Sigmoid colon (tissue), 7 donors: ENCODE results near the gene AXIN1. TPM values are rescaled to one million over a fixed set of nuclear protein-coding genes. Genes with fewer than 3 reads are reported as not detected.

Experiments
- DNase-seq: peaks from one replicate; pipeline ENCODE4 v3.0.0-alpha.2; 2019
- H3K27ac ChIP-seq, 4 donors: fragments of 200-600 bp; sonication (generic); one replicate each; pipeline ENCODE4 v1.5.1; 2016 to 2019; ENCODE audit warnings: mild to moderate bottlenecking in 1 of 4
- H3K27me3 ChIP-seq, 3 donors: fragments of 200-600 bp; sonication (generic); one replicate each; pipeline ENCODE4 v1.5.1; 2019; ENCODE audit warnings: mild to moderate bottlenecking in 1 of 3
- H3K36me3 ChIP-seq, 4 donors: fragments of 200-600 bp; sonication (generic); one replicate each; pipeline ENCODE4 v1.5.1; 2016 to 2019
- H3K4me1 ChIP-seq, 4 donors: fragments of 200-600 bp; sonication (generic); one replicate each; pipeline ENCODE4 v1.5.1; 2017 to 2019
- H3K4me3 ChIP-seq, 4 donors: fragments of 200-600 bp; sonication (generic); one replicate each; pipeline ENCODE4 v1.5.1; 2017 to 2019; ENCODE audit warnings: mild to moderate bottlenecking in 2 of 4, moderate library complexity in 1 of 4
- H3K9me3 ChIP-seq, 4 donors: fragments of 200-600 bp in 3 of 4; sonication (generic) in 3 of 4; one replicate each; pipeline versions ENCODE4 v1.5.1 to v1.6.1; 2013 to 2019
- EP300 ChIP-seq, 4 donors: sonication (generic); formaldehyde crosslinking; IDR thresholded peaks; one replicate each; pipeline ENCODE4 v1.6.1; 2017; ENCODE audit warnings: antibody characterized with exemption in 4 of 4
- POLR2A ChIP-seq, 2 donors: fragments of 450-650 bp; IDR thresholded peaks; one replicate each; pipeline ENCODE4 v1.6.1; 2016; ENCODE audit warnings: antibody characterized with exemption in 2 of 2, mild to moderate bottlenecking in 2 of 2, moderate library complexity in 2 of 2
- POLR2AphosphoS5 ChIP-seq, 4 donors: sonication (generic); formaldehyde crosslinking; IDR thresholded peaks; one replicate each; pipeline ENCODE4 v1.6.1; 2017; ENCODE audit warnings: antibody characterized with exemption in 4 of 4
- WGBS, 2 donors: extraction: QIAGEN DNeasy Blood & Tissue Kit; methylation state at CpG; one replicate each; pipeline ENCODE4 v1.1.7; 2013; 5-methylcytosine and 5-hydroxymethylcytosine counted together
- intact Hi-C: fragments of 100-400 bp; cut with DNase I; formaldehyde crosslinking; loops from one replicate; pipeline ENCODE4 v1.15.1; 2023
- polyA plus RNA-seq, 3 donors: library from polyadenylated mRNA; stranded (reverse); fragments of 200-250 nt; gene quantifications; one replicate each; pipeline ENCODE4 v1.2.3, GENCODE V29; 2013
- total RNA-seq, 4 donors: library from RNA; depleted of rRNA; stranded (reverse); fragments of >200 nt; gene quantifications; one replicate each; pipeline ENCODE4 v1.1.0, GENCODE V29; 2016
- TF ChIP-seq, protein P1 (sequence below), 4 experiments: fragments of 450-650 bp in 3 of 4; fragments of 200-600 bp in 1 of 4; IDR thresholded peaks; one replicate each; pipeline ENCODE4 v1.5.1; 2016 to 2019; ENCODE audit warnings: antibody characterized with exemption in 4 of 4, mild to moderate bottlenecking in 3 of 4, moderate library complexity in 2 of 4
- donor health status: healthy with polysubstance abuse.
- donor health status: Bipolar disorder and iron deficiency.
- donor health status: healthy.

AXIN1 gene
- total and polyA plus RNA-seq, 7 donors = 17.9 to 33.4 (median 28.2) TPM

DNA sequence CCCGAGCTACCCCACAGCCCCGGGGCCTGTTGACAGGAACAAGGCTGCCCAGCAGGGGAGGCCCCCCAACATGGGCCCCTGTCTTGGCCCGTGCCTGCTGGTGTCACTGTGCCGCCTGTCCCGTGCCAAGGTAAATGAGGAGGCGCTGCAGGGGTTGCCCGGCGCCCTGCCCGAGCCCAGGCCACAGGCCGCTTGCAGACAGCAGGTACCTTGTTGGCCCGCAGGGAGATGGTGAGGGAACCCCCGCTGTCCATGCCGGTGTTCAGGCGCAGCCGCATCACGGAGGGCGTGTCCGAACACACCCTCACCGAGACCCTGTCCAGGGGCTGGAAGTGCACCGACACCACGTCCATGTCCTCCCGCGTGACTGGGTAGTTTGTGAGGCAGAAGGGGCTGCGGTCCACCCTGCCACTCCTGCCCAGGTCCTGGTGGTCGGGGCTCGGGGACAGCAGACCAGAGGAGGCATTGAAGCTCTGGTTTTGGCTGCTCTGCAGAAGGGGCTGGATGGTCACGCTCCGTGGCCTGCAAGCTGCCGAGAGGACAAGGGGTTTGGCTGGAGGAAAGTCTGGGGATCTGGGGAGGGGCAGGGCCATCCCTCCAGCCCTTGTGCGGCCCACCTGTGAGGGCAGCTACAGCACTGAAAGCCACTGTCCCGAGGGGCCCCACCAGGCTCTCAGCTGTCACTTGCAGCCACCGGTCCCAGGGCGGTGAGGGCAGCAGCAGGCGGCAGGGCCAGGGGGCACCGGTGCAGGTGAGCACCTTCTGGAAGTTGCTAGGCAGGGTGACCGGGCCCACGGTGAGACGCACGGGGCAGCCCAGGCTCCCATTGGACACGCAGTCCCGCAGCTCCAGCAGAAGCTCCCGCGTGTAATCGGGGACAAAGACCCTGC lies 23.6 kb upstream of the AXIN1 start:
- WGBS, 2 donors = 95 to 96% methylated on average over 44 of the region's 44 CpGs

DNA sequence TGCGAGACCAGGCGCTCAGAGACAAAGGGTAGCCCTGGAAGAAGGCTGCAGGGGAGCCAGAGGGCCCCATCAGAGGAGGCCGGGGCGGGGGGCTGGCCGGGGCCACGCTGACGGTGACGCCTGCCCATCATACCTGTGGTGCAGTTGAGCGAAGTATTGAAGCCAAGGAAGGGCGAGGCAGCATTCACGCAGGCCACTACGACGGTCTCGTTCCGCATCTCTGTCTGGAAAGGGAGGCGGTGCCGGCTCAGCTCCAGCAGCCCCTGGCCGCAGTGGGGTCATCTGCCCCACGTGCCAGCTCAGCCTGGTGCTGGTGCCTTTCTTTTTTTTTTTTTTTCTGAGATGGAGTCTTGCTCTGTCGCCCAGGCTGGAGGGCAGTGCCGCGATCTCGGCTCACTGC lies 22.7 kb upstream of the AXIN1 start:
- WGBS, 2 donors = 95% methylated on average over 23 of the region's 23 CpGs

More for the DNA sequence above, 23.6 kb upstream of the AXIN1 start:
- peaks cover 4 to 62% (median 31%) of the 10 kb centered on the region in 4 donors for H3K36me3 ChIP-seq
- H3K4me1 ChIP-seq = peaks cover 3 to 25% (median 15%) of the 10 kb centered on the region in 4 donors
- H3K9me3 ChIP-seq = no peaks in the 10 kb centered on the region
- no peaks in the 10 kb centered on the region for H3K27me3 ChIP-seq
- intact Hi-C loops = no loop called here
- DNase-seq = no peak
- TF ChIP-seq EP300 (IDR thresholded peaks at IDR 0.05) (no peak), POLR2AphosphoS5 (IDR thresholded peaks at IDR 0.05) (no peak), POLR2A (IDR thresholded peaks at IDR 0.05) (no peak)
- TF ChIP-seq, protein P1, sequence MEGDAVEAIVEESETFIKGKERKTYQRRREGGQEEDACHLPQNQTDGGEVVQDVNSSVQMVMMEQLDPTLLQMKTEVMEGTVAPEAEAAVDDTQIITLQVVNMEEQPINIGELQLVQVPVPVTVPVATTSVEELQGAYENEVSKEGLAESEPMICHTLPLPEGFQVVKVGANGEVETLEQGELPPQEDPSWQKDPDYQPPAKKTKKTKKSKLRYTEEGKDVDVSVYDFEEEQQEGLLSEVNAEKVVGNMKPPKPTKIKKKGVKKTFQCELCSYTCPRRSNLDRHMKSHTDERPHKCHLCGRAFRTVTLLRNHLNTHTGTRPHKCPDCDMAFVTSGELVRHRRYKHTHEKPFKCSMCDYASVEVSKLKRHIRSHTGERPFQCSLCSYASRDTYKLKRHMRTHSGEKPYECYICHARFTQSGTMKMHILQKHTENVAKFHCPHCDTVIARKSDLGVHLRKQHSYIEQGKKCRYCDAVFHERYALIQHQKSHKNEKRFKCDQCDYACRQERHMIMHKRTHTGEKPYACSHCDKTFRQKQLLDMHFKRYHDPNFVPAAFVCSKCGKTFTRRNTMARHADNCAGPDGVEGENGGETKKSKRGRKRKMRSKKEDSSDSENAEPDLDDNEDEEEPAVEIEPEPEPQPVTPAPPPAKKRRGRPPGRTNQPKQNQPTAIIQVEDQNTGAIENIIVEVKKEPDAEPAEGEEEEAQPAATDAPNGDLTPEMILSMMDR (IDR thresholded peaks at IDR 0.05) = no peak
- H3K4me3 ChIP-seq = no peak overlapping the region
- H3K27ac ChIP-seq = no peak overlapping the region

DNA sequence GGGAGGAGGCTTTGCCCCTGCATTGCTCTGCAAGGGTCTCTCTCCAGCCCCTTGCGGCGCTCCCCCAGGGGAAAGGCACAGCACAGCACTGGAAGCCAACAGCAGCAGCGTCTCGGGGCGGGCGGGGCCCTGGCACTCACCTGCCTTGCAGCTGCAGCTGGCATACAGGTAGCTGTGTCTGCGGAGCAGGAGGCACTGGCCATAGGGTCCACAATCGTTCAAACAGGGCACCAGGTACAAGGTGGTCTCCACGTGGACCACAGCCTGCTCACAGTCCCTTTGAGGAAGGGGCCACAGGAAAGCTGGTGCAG lies 22.0 kb upstream of the AXIN1 start:
- 51 to 81% methylated on average over 9 of the region's 9 CpGs for WGBS, 2 donors
- intact Hi-C loops = loop anchor here (5.0 kb wide), 1 partner anchor 52 kb away; no protein-coding TSS in a partner anchor
- Histone ChIP-seq H3K4me1 (peaks cover 3 to 21% (median 16%) of the 10 kb centered on the region in 4 donors), H3K27ac (no peak overlapping the region), H3K9me3 (no peaks in the 10 kb centered on the region), H3K36me3 (peaks cover 4 to 62% (median 31%) of the 10 kb centered on the region in 4 donors), H3K4me3 (no peak overlapping the region), H3K27me3 (no peaks in the 10 kb centered on the region)
- TF ChIP-seq EP300 (IDR thresholded peaks at IDR 0.05) (no peak), POLR2A (IDR thresholded peaks at IDR 0.05) (no peak), POLR2AphosphoS5 (IDR thresholded peaks at IDR 0.05) (no peak)
- TF ChIP-seq, protein P1 (IDR thresholded peaks at IDR 0.05) = no peak
- no peak for DNase-seq

More for the DNA sequence above, 22.7 kb upstream of the AXIN1 start:
- DNase-seq = no peak
- Histone ChIP-seq H3K9me3 (no peaks in the 10 kb centered on the region), H3K4me1 (peaks cover 3 to 22% (median 14%) of the 10 kb centered on the region in 4 donors), H3K27ac (no peak overlapping the region), H3K4me3 (no peak overlapping the region), H3K36me3 (peaks cover 4 to 62% (median 31%) of the 10 kb centered on the region in 4 donors), H3K27me3 (no peaks in the 10 kb centered on the region)
- intact Hi-C loops = no loop called here
- TF ChIP-seq POLR2AphosphoS5 (IDR thresholded peaks at IDR 0.05) = no peak
- TF ChIP-seq, protein P1 (IDR thresholded peaks at IDR 0.05) = no peak
- no peak for TF ChIP-seq POLR2A (IDR thresholded peaks at IDR 0.05)
- no peak for TF ChIP-seq EP300 (IDR thresholded peaks at IDR 0.05)

DNA sequence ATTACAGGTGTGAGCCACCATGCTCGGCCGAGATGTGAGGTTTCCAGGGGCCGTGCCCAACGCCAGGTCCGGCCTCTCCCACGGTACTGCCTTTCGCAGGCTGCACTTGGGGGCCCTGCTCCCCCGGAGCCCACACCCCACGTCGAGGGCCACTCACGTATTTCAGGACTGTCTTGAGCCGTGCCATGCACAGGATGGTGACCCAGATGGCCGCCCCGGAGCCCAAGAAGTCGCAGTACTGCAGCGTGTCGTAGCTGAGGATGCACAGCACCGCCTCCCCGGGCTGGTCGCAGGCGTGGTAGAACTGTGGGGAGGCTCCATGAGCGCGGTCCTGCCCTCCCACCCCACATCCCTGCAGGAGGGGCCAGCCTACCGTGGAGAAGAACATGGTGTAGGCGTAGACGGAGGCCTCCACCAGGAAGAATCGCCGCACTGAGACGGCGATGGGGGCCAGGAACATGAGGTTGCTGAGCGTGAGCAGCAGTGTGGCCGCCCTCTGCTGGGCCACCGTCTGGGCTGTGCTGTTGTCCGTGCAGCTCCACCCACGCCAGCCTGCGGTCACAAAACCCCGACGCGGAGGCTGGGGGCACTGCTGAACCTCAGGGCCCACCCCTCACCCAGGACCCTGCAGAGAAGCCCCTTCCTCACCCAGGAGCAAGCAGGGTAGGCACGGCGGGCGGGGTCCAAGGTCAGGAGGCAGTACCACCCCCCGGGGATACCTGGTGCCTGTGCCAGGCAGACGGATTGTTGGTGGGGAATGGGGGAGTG lies 21.5 kb upstream of the AXIN1 start:
- 93% methylated on average over 44 of the region's 44 CpGs for WGBS, 2 donors
- H3K4me1 ChIP-seq = peaks cover 3 to 20% (median 18%) of the 10 kb centered on the region in 4 donors
- no peaks in the 10 kb centered on the region for H3K9me3 ChIP-seq
- no peak overlapping the region for H3K27ac ChIP-seq
- TF ChIP-seq POLR2AphosphoS5 (IDR thresholded peaks at IDR 0.05) = no peak
- TF ChIP-seq, protein P1 (IDR thresholded peaks at IDR 0.05) = no peak
- TF ChIP-seq EP300 (IDR thresholded peaks at IDR 0.05) = no peak
- no peak for TF ChIP-seq POLR2A (IDR thresholded peaks at IDR 0.05)
- H3K4me3 ChIP-seq = no peak overlapping the region
- intact Hi-C loops = loop anchor here (5.0 kb wide), 1 partner anchor 52 kb away; no protein-coding TSS in a partner anchor
- peak; percentile 63 for DNase-seq
- H3K36me3 ChIP-seq = peaks cover 4 to 63% (median 31%) of the 10 kb centered on the region in 4 donors
- H3K27me3 ChIP-seq = no peaks in the 10 kb centered on the region
